ENCODE data around the gene CIART. TPM values are rescaled to one million over a fixed set of nuclear protein-coding genes. Genes with fewer than 3 reads are reported as not detected.

CIART gene
- total and polyA plus RNA-seq, 10 of the 15 experiments (the other 5 are each of a cell fraction or from before 2014, with no cell fraction given), result 0.44 to 1.4 (median 0.67) TPM

DNA sequence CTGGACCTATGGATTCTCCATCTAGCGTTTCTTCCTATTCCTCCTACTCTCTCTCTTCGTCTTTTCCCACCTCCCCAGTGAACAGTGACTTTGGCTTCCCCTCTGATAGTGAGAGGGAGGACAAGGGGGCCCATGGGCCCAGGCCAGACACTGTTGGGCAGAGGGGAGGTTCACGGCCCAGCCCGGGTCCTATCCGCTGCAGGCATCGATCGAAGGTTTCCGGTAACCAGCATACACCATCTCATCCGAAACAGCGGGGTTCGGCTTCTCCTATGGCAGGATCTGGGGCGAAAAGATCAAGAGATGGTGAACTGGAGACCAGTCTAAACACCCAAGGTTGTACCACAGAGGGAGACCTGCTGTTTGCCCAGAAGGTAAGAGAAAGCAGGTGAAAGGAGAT is 906 bp downstream of the CIART start:
- ChIA-PET RAD21 (ENCODE audit: unreplicated experiment) (no interaction called here), POLR2A (no interaction called here), SMC1A (ENCODE audit: uncharacterized antibody, unreplicated experiment) (interaction anchor here (0.9 kb wide), 1 partner anchor 27 kb away, joined by 3 read pairs; no protein-coding TSS in a partner anchor), CTCF (no interaction called here)
- Histone ChIP-seq H3K4me3 (no peak overlapping the region), H3K4me1 (ENCODE audit: control insufficient read depth, insufficient read depth, low read length) (peaks cover 9% of the 10 kb centered on the region), H3K9ac (ENCODE audit: control insufficient read depth, insufficient read depth, low read length) (no peak overlapping the region), H3K9me3 (replicated peaks; ENCODE audit: control insufficient read depth, insufficient read depth, low read length) (no peaks in the 10 kb centered on the region; the same call in 2 of the 3 replicates), H2AFZ (ENCODE audit: control insufficient read depth, low read depth, low read length) (no peak overlapping the region), H3K36me3 (ENCODE audit: control insufficient read depth in 2 of 2, insufficient read depth in 2 of 2, low read length in 1 of 2) (no peaks in the 10 kb centered on the region), H4K20me1 (ENCODE audit: control insufficient read depth, insufficient read depth) (no peaks in the 10 kb centered on the region), H3K27ac (ENCODE audit: control insufficient read depth, insufficient read depth) (no peak overlapping the region), H3K27me3 (replicated peaks in 1 of 2; ENCODE audit: control insufficient read depth in 2 of 2, insufficient read depth in 2 of 2, low read length in 1 of 2) (no peaks in the 10 kb centered on the region; a peak in 2 of 4 replicates), H3K79me2 (ENCODE audit: control insufficient read depth, insufficient read depth, low read length) (no peaks in the 10 kb centered on the region), H3K4me2 (ENCODE audit: control insufficient read depth, insufficient read depth) (no peak overlapping the region)
- FAIRE-seq, result no peak
- no TSS peak for BruUV-seq (replicated peaks)
- ATAC-seq, result no peak
- TF ChIP-seq, protein P1, sequence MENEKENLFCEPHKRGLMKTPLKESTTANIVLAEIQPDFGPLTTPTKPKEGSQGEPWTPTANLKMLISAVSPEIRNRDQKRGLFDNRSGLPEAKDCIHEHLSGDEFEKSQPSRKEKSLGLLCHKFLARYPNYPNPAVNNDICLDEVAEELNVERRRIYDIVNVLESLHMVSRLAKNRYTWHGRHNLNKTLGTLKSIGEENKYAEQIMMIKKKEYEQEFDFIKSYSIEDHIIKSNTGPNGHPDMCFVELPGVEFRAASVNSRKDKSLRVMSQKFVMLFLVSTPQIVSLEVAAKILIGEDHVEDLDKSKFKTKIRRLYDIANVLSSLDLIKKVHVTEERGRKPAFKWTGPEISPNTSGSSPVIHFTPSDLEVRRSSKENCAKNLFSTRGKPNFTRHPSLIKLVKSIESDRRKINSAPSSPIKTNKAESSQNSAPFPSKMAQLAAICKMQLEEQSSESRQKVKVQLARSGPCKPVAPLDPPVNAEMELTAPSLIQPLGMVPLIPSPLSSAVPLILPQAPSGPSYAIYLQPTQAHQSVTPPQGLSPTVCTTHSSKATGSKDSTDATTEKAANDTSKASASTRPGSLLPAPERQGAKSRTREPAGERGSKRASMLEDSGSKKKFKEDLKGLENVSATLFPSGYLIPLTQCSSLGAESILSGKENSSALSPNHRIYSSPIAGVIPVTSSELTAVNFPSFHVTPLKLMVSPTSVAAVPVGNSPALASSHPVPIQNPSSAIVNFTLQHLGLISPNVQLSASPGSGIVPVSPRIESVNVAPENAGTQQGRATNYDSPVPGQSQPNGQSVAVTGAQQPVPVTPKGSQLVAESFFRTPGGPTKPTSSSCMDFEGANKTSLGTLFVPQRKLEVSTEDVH (IDR thresholded peaks at IDR 0.05; ENCODE audit: low read depth, partially characterized antibody), result no peak
- no peak for TF ChIP-seq TCF12 (IDR thresholded peaks at IDR 0.05; ENCODE audit: low read depth, low read length)
- no peak for TF ChIP-seq FOS (IDR thresholded peaks at IDR 0.05; ENCODE audit: borderline replicate concordance, extremely low read depth, insufficient read length)
- TF ChIP-seq TCF7 (IDR thresholded peaks at IDR 0.05; ENCODE audit: borderline replicate concordance), result no peak
- TF ChIP-seq, protein P2, sequence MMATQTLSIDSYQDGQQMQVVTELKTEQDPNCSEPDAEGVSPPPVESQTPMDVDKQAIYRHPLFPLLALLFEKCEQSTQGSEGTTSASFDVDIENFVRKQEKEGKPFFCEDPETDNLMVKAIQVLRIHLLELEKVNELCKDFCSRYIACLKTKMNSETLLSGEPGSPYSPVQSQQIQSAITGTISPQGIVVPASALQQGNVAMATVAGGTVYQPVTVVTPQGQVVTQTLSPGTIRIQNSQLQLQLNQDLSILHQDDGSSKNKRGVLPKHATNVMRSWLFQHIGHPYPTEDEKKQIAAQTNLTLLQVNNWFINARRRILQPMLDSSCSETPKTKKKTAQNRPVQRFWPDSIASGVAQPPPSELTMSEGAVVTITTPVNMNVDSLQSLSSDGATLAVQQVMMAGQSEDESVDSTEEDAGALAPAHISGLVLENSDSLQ (IDR thresholded peaks at IDR 0.05), result no peak
- no peak for TF ChIP-seq NFYA (IDR thresholded peaks at IDR 0.05; ENCODE audit: borderline replicate concordance, low read depth, low read length)
- TF ChIP-seq MTA3 (IDR thresholded peaks at IDR 0.05; ENCODE audit: borderline replicate concordance, low read length), result no peak
- TF ChIP-seq BCL11A (IDR thresholded peaks at IDR 0.05; ENCODE audit: low read depth, low read length), result no peak
- TF ChIP-seq DPF2 (IDR thresholded peaks at IDR 0.05), result no peak
- TF ChIP-seq POLR2AphosphoS2 (IDR thresholded peaks at IDR 0.05; ENCODE audit: low read depth, low read length), result no peak
- TF ChIP-seq NR2C1 (IDR thresholded peaks at IDR 0.05), result no peak
- TF ChIP-seq CREB1 (IDR thresholded peaks at IDR 0.05; ENCODE audit: low read depth), result no peak
- no peak for TF ChIP-seq MEF2B (IDR thresholded peaks at IDR 0.05; ENCODE audit: partially characterized antibody, poor library complexity, severe bottlenecking)
- TF ChIP-seq ATF7 (IDR thresholded peaks at IDR 0.05; ENCODE audit: low read depth), result no peak
- DNase-seq (ENCODE audit: low read depth, low spot score), result no peak
- intact Hi-C loops (cut with micrococcal nuclease; ENCODE audit: unreplicated experiment), result no loop called here
- WGBS (ENCODE audit: insufficient coverage, insufficient replicate concordance, low lambda C conversion rate, missing lambda C conversion rate), result 86% methylated on average over 12 of the region's 12 CpGs
- in situ Hi-C loops (cut with MboI), result no loop called here
